Gastroesophageal sphincter (tissue), 4 donors: ENCODE data around the gene STS. TPM values are rescaled to one million over a fixed set of nuclear protein-coding genes. Genes with fewer than 3 reads are reported as not detected.

Experiments used
- ATAC-seq: fragments of 150-250 bp; one replicate; pipeline ENCODE4 v1.9.1; 2016; ENCODE audit warnings: mild to moderate bottlenecking, moderate library complexity
- H3K27ac ChIP-seq, 4 donors: fragments of 200-600 bp; sonication (generic) in 3 of 4; 1 replicate in 3 of 4; 2 replicates in 1 of 4; pipeline ENCODE4 v1.5.1; 2016 to 2019
- H3K27me3 ChIP-seq: fragments of 200-600 bp; sonication (generic); one replicate; pipeline ENCODE4 v1.5.1; 2019
- H3K36me3 ChIP-seq, 2 donors: fragments of 200-600 bp; sonication (generic); one replicate each; pipeline ENCODE4 v1.5.1; 2019; ENCODE audit warnings: control low read depth in 1 of 2
- H3K4me1 ChIP-seq, 3 donors: fragments of 200-600 bp; sonication (generic); 1 replicate in 2 of 3; 2 replicates in 1 of 3; pipeline ENCODE4 v1.5.1; 2016 to 2019; ENCODE audit warnings: control low read depth in 2 of 3
- H3K4me3 ChIP-seq, 2 donors: fragments of 200-600 bp; sonication (generic); one replicate each; pipeline ENCODE4 v1.5.1; 2019; ENCODE audit warnings: mild to moderate bottlenecking in 1 of 2, moderate library complexity in 1 of 2
- H3K9me3 ChIP-seq, 3 donors: fragments of 200-600 bp; sonication (generic); one replicate each; pipeline ENCODE4 v1.5.1; 2017 to 2019; ENCODE audit warnings: control low read depth in 2 of 3
- CTCF ChIP-seq, 4 experiments: fragments of 200-600 bp in 2 of 4; fragments of 450-650 bp in 2 of 4; sonication (generic) in 1 of 4; IDR thresholded peaks; one replicate each; pipeline ENCODE4 v1.5.1; 2017 to 2019; ENCODE audit warnings: antibody characterized with exemption in 4 of 4, mild to moderate bottlenecking in 2 of 4, moderate library complexity in 2 of 4
- EP300 ChIP-seq: sonication (generic); formaldehyde crosslinking; IDR thresholded peaks from one replicate; pipeline ENCODE4 v1.6.1; 2017; ENCODE audit warnings: antibody characterized with exemption, mild to moderate bottlenecking
- POLR2A ChIP-seq, 2 donors: fragments of 450-650 bp; IDR thresholded peaks; one replicate each; pipeline ENCODE4 v1.6.1; 2017; ENCODE audit warnings: antibody characterized with exemption in 2 of 2, mild to moderate bottlenecking in 2 of 2, moderate library complexity in 1 of 2
- POLR2AphosphoS5 ChIP-seq: sonication (generic); formaldehyde crosslinking; IDR thresholded peaks from one replicate; pipeline ENCODE4 v1.6.1; 2017; ENCODE audit warnings: antibody characterized with exemption
- WGBS, 2 donors: methylation state at CpG; one replicate each; pipeline ENCODE4 v1.1.5; 2018; ENCODE audit warnings: low coverage in 1 of 2; 5-methylcytosine and 5-hydroxymethylcytosine counted together
- total RNA-seq, 4 donors: library from RNA; depleted of rRNA; stranded (reverse); fragments of >200 nt; gene quantifications; one replicate each; pipeline ENCODE4 v1.1.0, GENCODE V29; 2016

STS gene
- total RNA-seq, 4 donors from 2014 or later: 4.0 to 9.3 (median 5.7) TPM

DNA sequence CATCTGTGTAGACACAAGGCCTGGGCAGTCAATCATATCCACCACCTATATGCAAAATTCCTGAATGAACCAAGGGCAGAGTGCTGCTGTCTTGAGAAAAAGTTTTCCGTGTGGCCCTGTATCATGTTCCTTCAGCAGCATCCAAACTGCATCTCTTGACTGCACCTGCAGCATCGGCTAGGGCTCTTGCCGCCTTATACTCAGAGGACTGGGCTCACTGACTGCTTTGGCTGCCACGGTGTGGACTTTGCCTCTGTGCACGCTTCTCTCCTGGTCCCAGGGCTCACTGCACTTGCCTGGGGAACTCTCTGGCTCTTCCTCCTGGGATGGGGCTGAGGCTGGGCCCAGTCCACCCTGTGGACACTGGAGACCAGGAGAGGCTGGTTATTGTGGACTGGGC is 39.5 kb upstream of the STS start:
- ATAC-seq: no peak
- 100% methylated on average over 1 of the region's 5 CpGs; no CpG with 5 or more reads in 1 of the 2 donors for WGBS, 2 donors
- peaks cover 0 to 5% of the 10 kb centered on the region in 2 donors for H3K36me3 ChIP-seq

DNA sequence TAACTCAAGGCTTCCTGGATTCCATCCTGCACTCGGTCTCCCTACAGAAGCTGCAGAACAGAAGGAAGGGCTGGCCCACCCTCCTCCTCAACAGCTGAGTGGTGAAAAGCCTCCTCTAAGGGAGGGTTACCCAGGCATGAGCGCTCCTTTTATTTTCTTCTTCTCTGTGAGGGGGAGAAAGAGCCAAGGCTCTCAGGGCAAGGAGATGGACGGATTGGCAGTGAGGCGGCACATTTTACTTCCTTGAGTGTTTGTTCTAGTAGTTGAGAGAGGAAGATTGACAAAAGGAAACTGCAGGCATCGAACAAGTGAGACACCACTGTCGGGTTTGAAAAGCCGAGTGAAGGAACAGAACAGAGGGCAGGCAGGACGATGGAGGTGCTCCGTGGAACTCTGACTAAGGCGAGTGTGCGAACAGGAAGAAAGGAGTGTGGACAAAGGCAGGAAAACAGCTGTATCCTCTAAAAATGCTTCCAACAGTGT is 38.4 kb upstream of the STS start:
- Histone ChIP-seq H3K36me3 (peaks cover 0 to 3% of the 10 kb centered on the region in 2 donors), H3K4me1 (peaks cover 0 to 15% (median 0%) of the 10 kb centered on the region in 3 donors), H3K27me3 (no peaks in the 10 kb centered on the region), H3K9me3 (no peaks in the 10 kb centered on the region), H3K4me3 (no peak overlapping the region), H3K27ac (peak overlapping the region in 1 of 4 donors; percentile 44)
- 10 to 40% methylated on average over 2 to 3 of the region's 11 CpGs for WGBS, 2 donors
- TF ChIP-seq POLR2AphosphoS5 (no peak), CTCF (IDR thresholded peaks at IDR 0.05) (no peak), EP300 (no peak), POLR2A (IDR thresholded peaks at IDR 0.05) (no peak)
- no peak for ATAC-seq

More for the DNA sequence above, 39.5 kb upstream of the STS start:
- no peaks in the 10 kb centered on the region for H3K27me3 ChIP-seq
- no peak overlapping the region for H3K27ac ChIP-seq
- TF ChIP-seq POLR2AphosphoS5: no peak
- no peak for TF ChIP-seq EP300
- no peak for TF ChIP-seq CTCF (IDR thresholded peaks at IDR 0.05)
- no peak for TF ChIP-seq POLR2A (IDR thresholded peaks at IDR 0.05)
- H3K4me3 ChIP-seq: no peak overlapping the region
- H3K9me3 ChIP-seq: no peaks in the 10 kb centered on the region
- H3K4me1 ChIP-seq: peaks cover 0 to 15% (median 0%) of the 10 kb centered on the region in 3 donors

GRCh38 chrX:7109838-7110793 is 37.4 kb upstream of the STS start:
- Histone ChIP-seq H3K27ac (no peak overlapping the region), H3K4me1 (peaks cover 0 to 15% (median 0%) of the 10 kb centered on the region in 3 donors), H3K27me3 (no peaks in the 10 kb centered on the region), H3K9me3 (no peaks in the 10 kb centered on the region), H3K36me3 (no peaks in the 10 kb centered on the region), H3K4me3 (no peak overlapping the region)
- TF ChIP-seq EP300 (no peak), CTCF (IDR thresholded peaks at IDR 0.05) (no peak), POLR2A (IDR thresholded peaks at IDR 0.05) (no peak), POLR2AphosphoS5 (no peak)
- 86 to 87% methylated on average over 6 to 8 of the region's 12 CpGs for WGBS, 2 donors
- ATAC-seq: no peak

- no peak for ATAC-seq
- WGBS, 2 donors: 84% methylated on average over 4 of the region's 5 CpGs; no CpG with 5 or more reads in 1 of the 2 donors
- Histone ChIP-seq H3K4me1 (peaks cover 0 to 20% (median 0%) of the 10 kb centered on the region in 3 donors), H3K9me3 (no peaks in the 10 kb centered on the region), H3K27ac (no peak overlapping the region), H3K4me3 (no peak overlapping the region), H3K27me3 (no peaks in the 10 kb centered on the region), H3K36me3 (no peaks in the 10 kb centered on the region)
- TF ChIP-seq POLR2AphosphoS5 (no peak), CTCF (IDR thresholded peaks at IDR 0.05) (no peak), EP300 (no peak), POLR2A (IDR thresholded peaks at IDR 0.05) (no peak)
Observed at GRCh38 chrX:7110821-7111276, 36.7 kb upstream of the STS start.
